Measurements from ENCODE around the gene ZNF638. TPM values are rescaled to one million over a fixed set of nuclear protein-coding genes. Genes with fewer than 3 reads are reported as not detected.

The ZNF638 gene
- total RNA-seq, 2 donors from 2014 or later: 196 to 208 TPM

GRCh38 chr2:71455011-71455740 is 123.6 kb downstream of the ZNF638 start:
- Histone ChIP-seq H3K4me1 (ENCODE audit: control insufficient read depth, insufficient read depth, low read length) (peaks cover 3% of the 10 kb centered on the region), H3K27ac (ENCODE audit: low read depth, low read length) (no peak overlapping the region), H3K36me3 (ENCODE audit: control insufficient read depth, insufficient read depth, low read length) (no peaks in the 10 kb centered on the region), H3K4me3 (ENCODE audit: low read length) (no peak overlapping the region), H3K27me3 (ENCODE audit: control insufficient read depth, insufficient read depth, low read length, poor library complexity, severe bottlenecking) (peaks cover 19% of the 10 kb centered on the region), H3K9ac (ENCODE audit: extremely low read depth, low read length, poor library complexity, severe bottlenecking) (no peak overlapping the region), H3K9me3 (ENCODE audit: control insufficient read depth, low read length) (no peaks in the 10 kb centered on the region)
- peak; percentile 45 for TF ChIP-seq CTCF (conservative IDR thresholded peaks at IDR 0.05)
- WGBS, 2 experiments (ENCODE audit: insufficient coverage in 1 of 2, insufficient read length in 1 of 2): 67 to 69% methylated on average over 6 to 8 of the region's 8 CpGs
- H3K27me3 Mint-ChIP-seq (ENCODE audit: insufficient read depth): peaks cover 57% of the 10 kb centered on the region
- peaks cover 18% of the 10 kb centered on the region for H3K4me1 Mint-ChIP-seq
- DNase-seq: peak; percentile 69
- H3K36me3 Mint-ChIP-seq (ENCODE audit: low read depth): no peaks in the 10 kb centered on the region
- no peak overlapping the region for H3K4me3 Mint-ChIP-seq
- H3K27ac Mint-ChIP-seq: peak overlapping the region; percentile 75
- no peaks in the 10 kb centered on the region for H3K9me3 Mint-ChIP-seq

DNA sequence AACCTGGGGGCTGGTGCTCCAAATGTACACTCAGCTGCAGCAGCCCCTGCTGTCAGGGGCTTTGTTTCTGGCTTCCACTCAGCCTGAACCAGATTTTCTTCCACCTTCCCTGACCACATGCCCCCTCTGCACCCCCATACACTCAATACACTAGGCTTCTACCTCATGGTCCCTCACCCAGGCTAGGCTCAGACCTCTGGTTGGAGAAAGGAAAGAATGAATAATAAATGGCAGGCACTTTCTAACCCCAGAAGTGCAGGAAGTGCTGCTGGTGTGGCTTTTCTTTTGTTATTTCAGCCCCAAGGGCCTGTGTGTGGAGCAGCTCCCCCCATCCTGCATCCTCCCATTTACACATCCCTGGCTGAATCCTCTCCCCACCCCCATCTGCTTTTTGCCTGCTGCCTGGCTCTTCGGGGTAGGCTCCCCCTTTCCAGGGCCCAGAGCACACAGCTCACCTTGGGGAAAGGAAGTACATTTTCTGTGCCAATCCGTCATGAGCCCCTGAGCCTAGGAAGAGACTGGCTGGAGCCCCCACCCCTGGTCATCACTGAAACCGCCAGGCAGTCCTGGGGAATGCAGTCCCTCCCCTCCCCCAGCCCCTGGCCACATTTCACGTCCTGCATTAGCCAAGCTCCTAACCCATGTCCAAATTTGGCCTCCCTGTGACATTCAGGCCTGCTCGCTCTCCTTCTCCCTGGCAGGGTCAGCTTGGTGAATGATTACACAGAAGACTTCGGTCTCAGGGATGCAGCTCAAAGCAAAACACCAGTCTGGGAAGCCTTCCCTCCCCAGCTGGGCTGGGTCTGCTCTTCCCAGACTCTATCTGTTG is 124.4 kb downstream of the ZNF638 start:
- H3K27ac Mint-ChIP-seq: peak overlapping the region; percentile 75
- Histone ChIP-seq H3K9me3 (ENCODE audit: control insufficient read depth, low read length) (no peaks in the 10 kb centered on the region), H3K27me3 (ENCODE audit: control insufficient read depth, insufficient read depth, low read length, poor library complexity, severe bottlenecking) (peaks cover 19% of the 10 kb centered on the region), H3K4me1 (ENCODE audit: control insufficient read depth, insufficient read depth, low read length) (peaks cover 3% of the 10 kb centered on the region), H3K4me3 (ENCODE audit: low read length) (no peak overlapping the region), H3K36me3 (ENCODE audit: control insufficient read depth, insufficient read depth, low read length) (no peaks in the 10 kb centered on the region), H3K27ac (ENCODE audit: low read depth, low read length) (no peak overlapping the region), H3K9ac (ENCODE audit: extremely low read depth, low read length, poor library complexity, severe bottlenecking) (no peak overlapping the region)
- peak overlapping the region; percentile 28 for H3K4me3 Mint-ChIP-seq
- H3K9me3 Mint-ChIP-seq: no peaks in the 10 kb centered on the region
- peak; percentile 77 for DNase-seq
- 43 to 57% methylated on average over 5 to 6 of the region's 6 CpGs for WGBS, 2 experiments (ENCODE audit: insufficient coverage in 1 of 2, insufficient read length in 1 of 2)
- H3K4me1 Mint-ChIP-seq: peaks cover 25% of the 10 kb centered on the region
- no peaks in the 10 kb centered on the region for H3K36me3 Mint-ChIP-seq (ENCODE audit: low read depth)
- no peak for TF ChIP-seq CTCF (conservative IDR thresholded peaks at IDR 0.05)
- peaks cover 57% of the 10 kb centered on the region for H3K27me3 Mint-ChIP-seq (ENCODE audit: insufficient read depth)

DNA sequence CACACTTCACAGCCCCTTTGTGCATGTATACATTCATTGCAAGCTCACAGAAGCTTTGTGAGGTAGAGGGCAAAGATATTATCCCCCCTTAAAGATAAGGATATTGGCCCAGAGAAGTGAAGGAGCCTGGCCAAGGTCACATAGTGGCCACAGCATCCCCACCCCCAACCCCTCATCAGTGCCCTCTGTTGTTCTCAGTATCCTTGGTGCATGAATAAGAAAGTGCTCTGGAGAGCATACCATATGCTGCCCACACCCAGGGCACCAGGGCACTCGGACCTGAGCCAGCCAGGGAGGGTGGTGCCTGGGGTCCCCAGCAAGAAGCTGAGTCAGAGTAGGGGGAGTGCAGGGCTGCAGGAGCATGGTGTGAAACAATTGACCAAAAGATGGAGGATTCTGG is 125.0 kb downstream of the ZNF638 start:
- peak; percentile 53 for DNase-seq
- WGBS, 2 experiments (ENCODE audit: insufficient coverage in 1 of 2, insufficient read length in 1 of 2): 95% methylated on average over 1 of the region's 1 CpG; no CpG with 5 or more reads in 1 of the 2 experiments
- Mint-ChIP-seq H3K36me3 (ENCODE audit: low read depth) (no peaks in the 10 kb centered on the region), H3K27me3 (ENCODE audit: insufficient read depth) (peaks cover 51% of the 10 kb centered on the region), H3K4me3 (no peak overlapping the region), H3K9me3 (no peaks in the 10 kb centered on the region), H3K4me1 (peaks cover 31% of the 10 kb centered on the region), H3K27ac (no peak overlapping the region)
- Histone ChIP-seq H3K9ac (ENCODE audit: extremely low read depth, low read length, poor library complexity, severe bottlenecking) (no peak overlapping the region), H3K4me1 (ENCODE audit: control insufficient read depth, insufficient read depth, low read length) (peaks cover 3% of the 10 kb centered on the region), H3K27ac (ENCODE audit: low read depth, low read length) (no peak overlapping the region), H3K36me3 (ENCODE audit: control insufficient read depth, insufficient read depth, low read length) (no peaks in the 10 kb centered on the region), H3K4me3 (ENCODE audit: low read length) (no peak overlapping the region), H3K27me3 (ENCODE audit: control insufficient read depth, insufficient read depth, low read length, poor library complexity, severe bottlenecking) (peaks cover 19% of the 10 kb centered on the region), H3K9me3 (ENCODE audit: control insufficient read depth, low read length) (no peaks in the 10 kb centered on the region)
- TF ChIP-seq CTCF (conservative IDR thresholded peaks at IDR 0.05): no peak
